ENCODE results near the gene RIPOR2.
A peak's percentile ranks its signal among the peaks of the same experiment; 100 is the strongest.

Gene RIPOR2

GRCh38 chr6:24935366-24936152, at the start of gene RIPOR2:
RIPOR2 (minus strand) TSS chr6:24935960; CDS start chr6:24935898, 62 bp downstream.
- peak; percentile 64 to 67 for DNase-seq

- DNase-seq, result no peak
Measured at GRCh38 chr6:24985323-24985722, 49.6 kb upstream of the RIPOR2 start.

GRCh38 chr6:24982231-24982630, 46.5 kb upstream of the RIPOR2 start:
- DNase-seq, result no peak

- no peak for DNase-seq
Measured at GRCh38 chr6:24981386-24981760, 45.6 kb upstream of the RIPOR2 start.

- no peak for DNase-seq
Measured at GRCh38 chr6:24980507-24981385, 45.0 kb upstream of the RIPOR2 start.

- no peak for DNase-seq
Measured at GRCh38 chr6:24979176-24979575, 43.4 kb upstream of the RIPOR2 start.

- peak; percentile 51 to 52 for DNase-seq
Measured at GRCh38 chr6:24974182-24975171, 38.7 kb upstream of the RIPOR2 start.

- DNase-seq, result no peak
Measured at GRCh38 chr6:24972311-24972958, 36.7 kb upstream of the RIPOR2 start.

GRCh38 chr6:24971067-24971466, 35.3 kb upstream of the RIPOR2 start:
- DNase-seq, result no peak

- DNase-seq, result no peak
Measured at GRCh38 chr6:24969343-24969860, 33.6 kb upstream of the RIPOR2 start.

- DNase-seq, result no peak
Measured at GRCh38 chr6:24968783-24969182, 33.0 kb upstream of the RIPOR2 start.

- no peak for DNase-seq
Measured at GRCh38 chr6:24967211-24967610, 31.5 kb upstream of the RIPOR2 start.

GRCh38 chr6:24966381-24966780, 30.6 kb upstream of the RIPOR2 start:
- DNase-seq, result no peak

GRCh38 chr6:24963887-24964570, 28.3 kb upstream of the RIPOR2 start:
- DNase-seq, result no peak

- no peak for DNase-seq
Measured at GRCh38 chr6:24963339-24963738, 27.6 kb upstream of the RIPOR2 start.

- DNase-seq, result no peak
Measured at GRCh38 chr6:24961852-24962251, 26.1 kb upstream of the RIPOR2 start.

- DNase-seq, result no peak
Measured at GRCh38 chr6:24960991-24961475, 25.3 kb upstream of the RIPOR2 start.

- no peak for DNase-seq
Measured at GRCh38 chr6:24959319-24959718, 23.6 kb upstream of the RIPOR2 start.

GRCh38 chr6:24957199-24957598, 21.4 kb upstream of the RIPOR2 start:
- no peak for DNase-seq

GRCh38 chr6:24953726-24954125, 18.0 kb upstream of the RIPOR2 start:
- no peak for DNase-seq

GRCh38 chr6:24951811-24952299, 16.1 kb upstream of the RIPOR2 start:
- no peak for DNase-seq
